H1 (cell line): ENCODE data around the gene PGP. TPM values are rescaled to one million over a fixed set of nuclear protein-coding genes. Genes with fewer than 3 reads are reported as not detected.

Experiments
- CTCF ChIA-PET: fragments of 300-600 bp; sonication (Branson Sonifier 250); formaldehyde crosslinking; loops from one replicate; lab custom pipeline; 2021; ENCODE audit not compliant: partially characterized antibody; lab: Charles Lee
- POLR2A ChIA-PET: fragments of 300-600 bp; sonication (Branson Sonifier 250); formaldehyde crosslinking; loops from one replicate; lab custom pipeline; 2021; ENCODE audit warnings: inconsistent platforms; ENCODE audit not compliant: partially characterized antibody; lab: Charles Lee
- DNase-seq, 2 experiments: peaks; one replicate each; pipeline versions ENCODE4 v3.0.0 to v3.0.0-alpha.2; 2010 to 2022; ENCODE audit warnings: low spot score in 2 of 2, low read depth in 1 of 2, mixed read lengths in 1 of 2
- FAIRE-seq: peaks from 2 replicates; lab custom pipeline; 2011; peaks lifted over from hg19 to GRCh38; lab: Jason Lieb, UNC
- H2AFZ ChIP-seq: 2 replicates; pipeline ENCODE4 v1.8.1; 2012; ENCODE audit warnings: low read length, inconsistent platforms
- H2AK5ac ChIP-seq: 2 replicates; pipeline ENCODE4 v1.6.1; 2013; ENCODE audit warnings: low read depth, low read length
- H2BK120ac ChIP-seq: replicated peaks from 2 replicates; pipeline ENCODE3; 2013; ENCODE audit warnings: low read depth, low read length, inconsistent platforms
- H2BK12ac ChIP-seq: 2 replicates; pipeline ENCODE4 v1.6.1; 2013; ENCODE audit warnings: low read depth, low read length
- H2BK15ac ChIP-seq: 2 replicates; pipeline ENCODE4 v1.6.1; 2013; ENCODE audit warnings: low read length
- H2BK20ac ChIP-seq: 2 replicates; pipeline ENCODE4 v1.6.1; 2013; ENCODE audit warnings: low read length
- H2BK5ac ChIP-seq: 2 replicates; pipeline ENCODE4 v1.6.1; 2013; ENCODE audit warnings: low read depth, low read length
- H3K14ac ChIP-seq: 2 replicates; pipeline ENCODE4 v1.6.1; 2013; ENCODE audit warnings: inconsistent platforms; ENCODE audit not compliant: insufficient read length
- H3K18ac ChIP-seq: 2 replicates; pipeline ENCODE4 v1.6.1; 2013; ENCODE audit warnings: low read length; ENCODE audit errors: extremely low read depth
- H3K23ac ChIP-seq: 2 replicates; pipeline ENCODE4 v1.6.1; 2013; ENCODE audit warnings: inconsistent platforms; ENCODE audit not compliant: insufficient read length
- H3K23me2 ChIP-seq: 2 replicates; pipeline ENCODE4 v1.6.1; 2013; ENCODE audit warnings: low read depth, low read length
- H3K27ac ChIP-seq: 2 replicates; pipeline ENCODE4 v1.6.1; 2011; ENCODE audit warnings: low read depth, low read length, inconsistent platforms
- H3K27me3 ChIP-seq, 4 experiments: replicated peaks in 1 of 4; 1 replicate in 1 of 4; 2 replicates in 3 of 4; pipeline versions ENCODE4 v1.6.1 to v1.8.1; 2011 to 2013; ENCODE audit warnings: low read length in 3 of 4, mild to moderate bottlenecking in 3 of 4, inconsistent platforms in 2 of 4, mixed read lengths in 2 of 4, moderate library complexity in 1 of 4; ENCODE audit not compliant: control insufficient read depth in 3 of 4, insufficient read depth in 3 of 4; ENCODE audit errors: extremely low read depth in 1 of 4
- H3K36me3 ChIP-seq, 4 experiments: 2 replicates each; pipeline versions ENCODE4 v1.6.1 to v1.8.1; 2011 to 2013; ENCODE audit warnings: mild to moderate bottlenecking in 4 of 4, low read length in 3 of 4, moderate library complexity in 2 of 4, control low read depth in 1 of 4, inconsistent platforms in 1 of 4; ENCODE audit not compliant: insufficient read depth in 4 of 4, control insufficient read depth in 2 of 4
- H3K4ac ChIP-seq: replicated peaks from 2 replicates; pipeline ENCODE3; 2013; ENCODE audit warnings: low read length, low read depth, mixed read lengths, inconsistent platforms; ENCODE audit not compliant: insufficient read length
- H3K4me1 ChIP-seq, 4 experiments: replicated peaks in 1 of 4; 1 replicate in 1 of 4; 2 replicates in 3 of 4; pipeline versions ENCODE4 v1.6.1 to v1.8.1; 2011 to 2013; ENCODE audit warnings: low read length in 3 of 4, inconsistent platforms in 2 of 4, mixed read lengths in 1 of 4; ENCODE audit not compliant: insufficient read depth in 4 of 4, control insufficient read depth in 3 of 4
- H3K4me2 ChIP-seq, 2 experiments: 2 replicates each; pipeline versions ENCODE4 v1.6.1 to v1.8.1; 2011 to 2013; ENCODE audit warnings: low read depth in 2 of 2, low read length in 2 of 2, control low read depth in 1 of 2, inconsistent platforms in 1 of 2, mild to moderate bottlenecking in 1 of 2; ENCODE audit not compliant: insufficient read depth in 1 of 2
- H3K4me3 ChIP-seq, 4 experiments: fragments of 200-600, 300-600 bp in 1 of 4; sonication (generic), shearing (Covaris generic), sonication (Bioruptor Twin) in 1 of 4; 2 replicates each; pipeline versions ENCODE4 v1.5.1 to v1.8.1; 2011 to 2016; ENCODE audit warnings: low read length in 4 of 4, low read depth in 3 of 4, control low read depth in 2 of 4, inconsistent platforms in 2 of 4, mild to moderate bottlenecking in 2 of 4, mixed read lengths in 1 of 4, moderate library complexity in 1 of 4; ENCODE audit not compliant: insufficient read depth in 2 of 4; ENCODE audit errors: extremely low read depth in 1 of 4
- H3K56ac ChIP-seq: replicated peaks from 2 replicates; pipeline ENCODE3; 2013; ENCODE audit warnings: low read depth, mild to moderate bottlenecking, mixed read lengths, low read length, inconsistent platforms; ENCODE audit not compliant: insufficient read length
- H3K79me1 ChIP-seq: 2 replicates; pipeline ENCODE4 v1.6.1; 2013; ENCODE audit warnings: low read depth, low read length, control low read depth
- H3K79me2 ChIP-seq, 2 experiments: 2 replicates each; pipeline versions ENCODE4 v1.6.1 to v1.8.1; 2012 to 2013; ENCODE audit warnings: low read length in 2 of 2, mild to moderate bottlenecking in 2 of 2, inconsistent platforms in 1 of 2; ENCODE audit not compliant: insufficient read depth in 2 of 2, control insufficient read depth in 1 of 2
- H3K9ac ChIP-seq, 4 experiments: replicated peaks in 1 of 4; 1 replicate in 1 of 4; 2 replicates in 3 of 4; pipeline versions ENCODE4 v1.6.1 to v1.8.1; 2011 to 2013; ENCODE audit warnings: low read depth in 3 of 4, low read length in 3 of 4, control low read depth in 2 of 4, mild to moderate bottlenecking in 2 of 4, moderate library complexity in 2 of 4, inconsistent platforms in 1 of 4; ENCODE audit errors: extremely low read depth in 1 of 4
- H3K9me3 ChIP-seq, 2 experiments: 2 replicates each; pipeline versions ENCODE4 v1.6.1 to v1.8.1; 2012 to 2013; ENCODE audit warnings: mild to moderate bottlenecking in 2 of 2, moderate library complexity in 2 of 2, control low read depth in 1 of 2, inconsistent platforms in 1 of 2, low read depth in 1 of 2, low read length in 1 of 2, mixed read lengths in 1 of 2; ENCODE audit not compliant: insufficient read depth in 2 of 2
- H4K20me1 ChIP-seq, 2 experiments: replicated peaks in 1 of 2; 2 replicates each; pipeline versions ENCODE3 to v1.8.1; 2011 to 2013; ENCODE audit warnings: inconsistent platforms in 2 of 2, low read length in 2 of 2, mild to moderate bottlenecking in 1 of 2; ENCODE audit not compliant: insufficient read depth in 2 of 2, control insufficient read depth in 1 of 2
- H4K5ac ChIP-seq: 2 replicates; pipeline ENCODE4 v1.6.1; 2013; ENCODE audit warnings: low read length, low read depth, mixed read lengths, inconsistent platforms; ENCODE audit not compliant: insufficient read length
- H4K8ac ChIP-seq: 2 replicates; pipeline ENCODE4 v1.8.0; 2013; ENCODE audit warnings: mild to moderate bottlenecking, moderate library complexity, low read length, inconsistent platforms; ENCODE audit not compliant: insufficient read depth; ENCODE audit errors: extremely low read depth
- H4K91ac ChIP-seq: replicated peaks from 2 replicates; pipeline ENCODE3; 2013; ENCODE audit warnings: low read length, mixed read lengths, inconsistent platforms; ENCODE audit not compliant: insufficient read length
- GABPA ChIP-seq: IDR thresholded peaks from 2 replicates; pipeline ENCODE4 v1.6.1; 2011; ENCODE audit warnings: mild to moderate bottlenecking, low read length, moderate library complexity, borderline replicate concordance; ENCODE audit not compliant: insufficient read depth
- JUND ChIP-seq: IDR thresholded peaks from 2 replicates; pipeline ENCODE4 v1.6.1; 2011; ENCODE audit warnings: mild to moderate bottlenecking, improper control_type of control experiment, low read length
- MAFK ChIP-seq: IDR thresholded peaks from 2 replicates; pipeline ENCODE4 v1.6.1; 2012; ENCODE audit warnings: low read depth, mild to moderate bottlenecking, improper control_type of control experiment, low read length
- NRF1 ChIP-seq: IDR thresholded peaks from 2 replicates; pipeline ENCODE4 v1.6.1; 2011; ENCODE audit warnings: mild to moderate bottlenecking, low read depth, low read length, improper control_type of control experiment
- POLR2AphosphoS5 ChIP-seq: IDR thresholded peaks from 2 replicates; pipeline ENCODE4 v1.6.1; 2011; ENCODE audit warnings: low read depth, low read length
- POU5F1 ChIP-seq: IDR thresholded peaks from 2 replicates; pipeline ENCODE4 v1.6.1; 2011; ENCODE audit warnings: low read depth, mild to moderate bottlenecking, low read length, moderate library complexity
- RBBP5 ChIP-seq: IDR thresholded peaks from 2 replicates; pipeline ENCODE4 v1.7.1; 2012; ENCODE audit warnings: low read depth, mild to moderate bottlenecking, inconsistent platforms, low read length, moderate library complexity, borderline replicate concordance
- TAF7 ChIP-seq: optimal IDR thresholded peaks from 2 replicates; pipeline ENCODE3; 2011; ENCODE audit warnings: low read depth, mild to moderate bottlenecking, inconsistent platforms, low read length, moderate library complexity, borderline replicate concordance
- TCF12 ChIP-seq: IDR thresholded peaks from 2 replicates; pipeline ENCODE4 v1.6.1; 2011; ENCODE audit warnings: low read depth, mild to moderate bottlenecking, low read length
- WGBS, 2 experiments: shearing (Covaris generic) in 1 of 2; methylation state at CpG; one replicate each; pipeline versions ENCODE4 v1.1.6 to v1.1.7; 2013 to 2015; ENCODE audit warnings: low lambda C conversion rate in 2 of 2, mixed read lengths in 2 of 2, inconsistent platforms in 1 of 2, low coverage in 1 of 2, missing lambda C conversion rate in 1 of 2; ENCODE audit not compliant: insufficient replicate concordance in 2 of 2, insufficient coverage in 1 of 2, insufficient read length in 1 of 2; ENCODE audit errors: extremely low coverage in 1 of 2, missing lambda C conversion rate in 1 of 2; 5-methylcytosine and 5-hydroxymethylcytosine counted together
- polyA plus RNA-seq, 7 experiments: library from polyadenylated mRNA; depleted of rRNA in 3 of 7; stranded (reverse) in 5 of 7; unstranded in 2 of 7; fragments of >200 nt in 5 of 7; fragments of 200-250 nt in 2 of 7; gene quantifications; 1 replicate in 5 of 7; 2 replicates in 1 of 7; 4 replicates in 1 of 7; pipeline versions ENCODE4 v1.2.1 to v1.2.3, GENCODE V29; 2011 to 2013; ENCODE audit warnings: missing spikeins in 2 of 7, mixed read lengths in 2 of 7
- total RNA-seq: library from RNA; stranded (reverse); fragmentation: NEBNext Ultra II Directional; extraction: Animal tissue kit (Norgen Biotek cat#: 25700); gene quantifications from 2 replicates; pipeline ENCODE4 v1.2.1, GENCODE V29; 2021

PGP gene
- total and polyA plus RNA-seq, 2 of the 8 experiments (the other 6 are each of a cell fraction or from before 2014, with no cell fraction given) = 30.9 to 55.9 TPM

GRCh38 chr16:2174396-2175131 is 40.1 kb downstream of the PGP start:
- Histone ChIP-seq H3K79me2 (no peaks in the 10 kb centered on the region), H2BK20ac (no peak overlapping the region), H2BK5ac (no peak overlapping the region), H2BK12ac (no peak overlapping the region), H2AK5ac (no peak overlapping the region), H3K4me1 (no peaks in the 10 kb centered on the region; a peak in 1 of 7 replicates), H3K36me3 (peaks cover 24 to 68% (median 34%) of the 10 kb centered on the region in 4 experiments), H3K18ac (no peak overlapping the region), H4K8ac (no peak overlapping the region), H3K4ac (no peak overlapping the region), H3K27ac (no peak overlapping the region), H3K56ac (no peak overlapping the region), H3K9ac (no peak overlapping the region), H3K23me2 (no peaks in the 10 kb centered on the region; the same call in 1 of the 2 replicates), H3K79me1 (no peaks in the 10 kb centered on the region), H3K14ac (no peak overlapping the region), H4K20me1 (peaks cover 2 to 25% of the 10 kb centered on the region in 2 experiments), H2AFZ (no peak overlapping the region), H4K91ac (no peak overlapping the region), H3K23ac (no peak overlapping the region), H3K9me3 (no peaks in the 10 kb centered on the region), H2BK15ac (no peak overlapping the region), H3K4me2 (no peak overlapping the region), H3K4me3 (no peak overlapping the region), H2BK120ac (no peak overlapping the region), H4K5ac (no peak overlapping the region), H3K27me3 (no peaks in the 10 kb centered on the region; a peak in 1 of 7 replicates)
- FAIRE-seq (no peak), DNase-seq (no peak)
- ChIA-PET POLR2A (interaction anchor here (1.3 to 13.5 kb wide), 2 partner anchors 18 to 20 kb away, joined by 3 to 312 read pairs; partner anchors contain the start of gene TRAF7), CTCF (no interaction called here)
- 93% methylated on average over 21 of the region's 21 CpGs; no CpG with 5 or more reads in 1 of the 2 experiments for WGBS, 2 experiments
- no peak for TF ChIP-seq GABPA
- TF ChIP-seq JUND = no peak
- no peak for TF ChIP-seq TAF7
- no peak for TF ChIP-seq POU5F1
- no peak for TF ChIP-seq TCF12
- TF ChIP-seq NRF1 = no peak
- TF ChIP-seq RBBP5 = no peak
- no peak for TF ChIP-seq MAFK
- 0 out of 2 replicates have a peak, but pooled peaks have one; percentile 6 for TF ChIP-seq POLR2AphosphoS5
